Spleen (tissue), 7 donors: ENCODE measurements around the gene ZDHHC14.

Source experiments
- CTCF ChIP-seq, 11 experiments: fragments of 200-600 bp in 7 of 11; fragments of 450-650 bp in 4 of 11; sonication (generic) in 4 of 11; IDR thresholded peaks in 8 of 11; conservative IDR thresholded peaks in 3 of 11; 1 replicate in 7 of 11; 2 replicates in 4 of 11; pipeline versions ENCODE4 v1.4.0 to v1.8.0; 2016 to 2021; ENCODE audit warnings: antibody characterized with exemption in 11 of 11, inconsistent platforms in 4 of 11, mild to moderate bottlenecking in 1 of 11
- POLR2A ChIP-seq, 3 donors: fragments of 450-650 bp; IDR thresholded peaks; one replicate each; pipeline ENCODE4 v1.5.1; 2017; ENCODE audit warnings: antibody characterized with exemption in 3 of 3, mild to moderate bottlenecking in 1 of 3
- POLR2AphosphoS5 ChIP-seq, 3 donors: sonication (generic); formaldehyde crosslinking; IDR thresholded peaks; one replicate each; pipeline ENCODE4 v1.5.1; 2017; ENCODE audit warnings: antibody characterized with exemption in 3 of 3
- donor health status: DM: no; HTN: no; CAD: no; lungs with moderate emphysema.
- donor health status: DM: no; HTN: no; CAD: no.
- donor health status: DM: no; HTN: no; CAD: no.

GRCh38 chr6:157610451-157610999, 229.5 kb downstream of the ZDHHC14 start:
- TF ChIP-seq POLR2A (IDR thresholded peaks at IDR 0.05) (no peak), CTCF (IDR thresholded peaks at IDR 0.05 in 8 of 11, conservative IDR thresholded peaks at IDR 0.05 in 3 of 11) (no peak), POLR2AphosphoS5 (IDR thresholded peaks at IDR 0.05) (no peak)
